Ishikawa (cell line): ENCODE results near the gene RAD1.

Experiments used
- CEBPB ChIP-seq: IDR thresholded peaks from 2 replicates; pipeline ENCODE4 v1.6.1; 2012
- CREB1 ChIP-seq: IDR thresholded peaks from 2 replicates; pipeline ENCODE4 v1.6.1; 2012; ENCODE audit warnings: low read depth
- EGR1 ChIP-seq: IDR thresholded peaks from 2 replicates; pipeline ENCODE4 v1.6.1; 2012
- EP300 ChIP-seq: IDR thresholded peaks from 2 replicates; pipeline ENCODE4 v1.6.1; 2012; ENCODE audit warnings: borderline replicate concordance
- FOXM1 ChIP-seq: IDR thresholded peaks from 2 replicates; pipeline ENCODE4 v1.6.1; 2012; ENCODE audit warnings: low read depth, borderline replicate concordance
- MAX ChIP-seq: IDR thresholded peaks from 2 replicates; pipeline ENCODE4 v1.6.1; 2012
- NFIC ChIP-seq: IDR thresholded peaks from 2 replicates; pipeline ENCODE4 v1.6.1; 2012
- RAD21 ChIP-seq: IDR thresholded peaks from 2 replicates; pipeline ENCODE4 v1.6.1; 2012; ENCODE audit warnings: low read depth
- REST ChIP-seq: IDR thresholded peaks from 2 replicates; pipeline ENCODE4 v1.6.1; 2012; ENCODE audit warnings: low read depth, mild to moderate bottlenecking
- TAF1 ChIP-seq: IDR thresholded peaks from 2 replicates; pipeline ENCODE4 v1.6.1; 2012; ENCODE audit warnings: low read depth, mild to moderate bottlenecking
- TCF12 ChIP-seq: IDR thresholded peaks from 2 replicates; pipeline ENCODE4 v1.6.1; 2012; ENCODE audit warnings: low read depth
- TEAD4 ChIP-seq: IDR thresholded peaks from 2 replicates; pipeline ENCODE4 v1.6.1; 2012
- USF1 ChIP-seq: IDR thresholded peaks from 2 replicates; pipeline ENCODE4 v1.6.1; 2012
- YY1 ChIP-seq: IDR thresholded peaks from 2 replicates; pipeline ENCODE4 v1.6.1; 2012; ENCODE audit warnings: low read depth
- ZBTB7A ChIP-seq: IDR thresholded peaks from 2 replicates; pipeline ENCODE4 v1.6.1; 2012; ENCODE audit warnings: low read depth

Gene RAD1

GRCh38 chr5:34929720-34930461, 14.6 kb upstream of the RAD1 start:
- peak; percentile 33; the same call in 1 of the 2 replicates for TF ChIP-seq TCF12
- TF ChIP-seq CREB1, result no peak
- TF ChIP-seq TAF1, result peak; percentile 75; the same call in 1 of the 2 replicates
- TF ChIP-seq USF1, result no peak
- TF ChIP-seq YY1, result peak; percentile 49; the same call in 1 of the 2 replicates
- TF ChIP-seq EP300, result peak; percentile 11; the same call in 1 of the 2 replicates
- TF ChIP-seq TEAD4, result no peak
- TF ChIP-seq MAX, result peak; percentile 63

- no peak for TF ChIP-seq RAD21
- TF ChIP-seq EGR1, result peak; percentile 87
- peak; percentile 43; the same call in 1 of the 2 replicates for TF ChIP-seq YY1
Observed at GRCh38 chr5:34929134-34929719, 13.9 kb upstream of the RAD1 start, which contains the start of gene DNAJC21. Gene DNAJC21 (plus strand): TSS chr5:34929559. CDS start chr5:34929820, 261 bp downstream.

GRCh38 chr5:34928267-34928666, 13.0 kb upstream of the RAD1 start:
- TF ChIP-seq RAD21 (no peak), ZBTB7A (no peak), CEBPB (no peak), YY1 (no peak), TCF12 (no peak), MAX (no peak), USF1 (no peak), EP300 (no peak), REST (no peak), FOXM1 (no peak), TAF1 (no peak), TEAD4 (no peak), EGR1 (no peak), NFIC (no peak), CREB1 (no peak)

GRCh38 chr5:34927785-34928184, 12.5 kb upstream of the RAD1 start:
- TF ChIP-seq FOXM1 (no peak), TAF1 (no peak), EP300 (no peak), YY1 (no peak), CEBPB (no peak), ZBTB7A (no peak), TCF12 (no peak), NFIC (no peak), TEAD4 (no peak), CREB1 (no peak), MAX (no peak), USF1 (no peak)

- TF ChIP-seq FOXM1 (no peak), NFIC (no peak), TCF12 (no peak), CREB1 (no peak), EP300 (no peak)
Observed at GRCh38 chr5:34926318-34926888, 11.1 kb upstream of the RAD1 start.

GRCh38 chr5:34924462-34924765, 9.1 kb upstream of the RAD1 start:
- TF ChIP-seq MAX (no peak), CEBPB (no peak)
